GM19438 (cell line): ENCODE data around the gene CDC42BPA.
"Not testable (repeated sequence)": the region's sequence is repeated elsewhere in the genome, so short reads cannot be mapped to it uniquely, and the experiment has no call there.

Source experiments
- ATAC-seq: cut with Tn5 transposase; IDR thresholded peaks from one replicate; pipeline ENCODE4 v1.9.1; 2021; ENCODE audit warnings: low read depth; ENCODE audit not compliant: unreplicated experiment

CDC42BPA gene

DNA sequence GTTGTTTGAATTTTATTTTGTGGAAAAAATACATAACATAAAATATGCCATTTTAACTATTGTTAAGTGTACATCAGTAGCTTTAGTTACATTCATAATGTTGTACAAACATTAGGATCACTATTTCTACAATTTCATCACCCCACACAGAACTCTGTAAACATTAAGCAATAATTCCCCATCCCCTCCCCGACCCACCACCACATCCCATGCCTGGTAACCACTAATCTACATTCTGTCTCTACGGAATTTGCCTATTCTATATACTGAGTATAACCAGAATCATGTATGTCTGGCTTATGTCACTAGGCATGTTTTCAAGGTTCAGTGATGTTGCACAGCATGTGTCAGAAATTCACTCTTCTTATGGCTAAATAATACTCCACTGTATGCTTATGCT lies 47.7 kb downstream of the CDC42BPA start:
- no peak for ATAC-seq

GRCh38 chr1:227268943-227269342 lies 49.3 kb downstream of the CDC42BPA start:
- ATAC-seq = no peak

GRCh38 chr1:227265891-227266290 lies 52.4 kb downstream of the CDC42BPA start:
- ATAC-seq = no peak

- ATAC-seq = no peak
Observed at GRCh38 chr1:227263869-227264268, 54.4 kb downstream of the CDC42BPA start.

DNA sequence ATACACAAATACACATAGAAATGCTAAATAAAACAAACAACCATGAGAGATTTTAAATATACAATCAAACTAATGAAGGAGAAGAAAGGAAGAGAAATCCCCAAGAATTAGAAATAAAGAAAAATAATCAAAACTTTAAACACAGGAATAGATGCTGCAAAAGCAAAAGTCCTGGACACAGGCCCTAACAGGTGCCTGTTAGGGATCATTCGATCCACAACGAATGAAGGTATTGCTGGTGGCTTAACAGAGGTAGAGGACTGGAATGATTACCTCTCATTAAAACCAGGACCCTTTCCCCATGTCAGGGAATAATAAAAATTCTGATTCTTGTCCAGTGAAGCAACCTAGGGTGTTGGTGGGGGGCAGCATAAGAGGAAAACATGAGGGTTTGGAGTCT lies 56.8 kb downstream of the CDC42BPA start:
- ATAC-seq = no peak

GRCh38 chr1:227260433-227260832 lies 57.9 kb downstream of the CDC42BPA start:
- no peak for ATAC-seq

- ATAC-seq = no peak
Observed at GRCh38 chr1:227257964-227258363, 60.3 kb downstream of the CDC42BPA start.

DNA sequence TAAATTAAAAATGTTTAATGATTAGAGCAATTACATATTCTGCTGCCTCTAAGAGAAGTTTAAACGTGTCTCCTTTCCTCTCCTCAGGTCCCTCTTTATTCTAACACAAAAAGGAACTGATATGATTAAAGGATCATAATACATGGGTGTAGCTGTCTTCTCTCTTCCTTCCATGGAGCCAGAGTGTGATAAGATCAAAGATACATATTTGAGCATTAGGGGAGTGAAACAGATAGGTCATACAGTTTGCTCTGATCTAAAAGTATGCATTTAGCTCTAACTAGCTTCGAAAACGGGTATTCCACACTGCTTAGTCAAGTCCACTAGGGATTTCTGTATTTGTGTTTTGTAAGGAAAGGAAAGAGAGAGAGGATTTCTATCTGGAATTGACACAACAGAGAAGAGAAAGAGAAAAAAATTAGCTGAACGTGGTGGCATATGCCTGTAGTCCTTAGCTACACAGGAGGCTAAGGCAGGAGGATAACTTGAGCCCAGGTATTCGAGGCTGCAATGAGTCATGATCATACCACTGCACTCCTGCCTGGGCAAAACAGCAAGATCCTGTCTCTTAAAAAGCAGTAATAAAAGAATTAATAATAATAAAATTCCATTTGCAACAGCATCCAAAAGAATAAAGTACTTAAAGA lies 63.1 kb downstream of the CDC42BPA start:
- no peak for ATAC-seq

- ATAC-seq = no peak
Observed at GRCh38 chr1:227253065-227253464, 65.2 kb downstream of the CDC42BPA start.

DNA sequence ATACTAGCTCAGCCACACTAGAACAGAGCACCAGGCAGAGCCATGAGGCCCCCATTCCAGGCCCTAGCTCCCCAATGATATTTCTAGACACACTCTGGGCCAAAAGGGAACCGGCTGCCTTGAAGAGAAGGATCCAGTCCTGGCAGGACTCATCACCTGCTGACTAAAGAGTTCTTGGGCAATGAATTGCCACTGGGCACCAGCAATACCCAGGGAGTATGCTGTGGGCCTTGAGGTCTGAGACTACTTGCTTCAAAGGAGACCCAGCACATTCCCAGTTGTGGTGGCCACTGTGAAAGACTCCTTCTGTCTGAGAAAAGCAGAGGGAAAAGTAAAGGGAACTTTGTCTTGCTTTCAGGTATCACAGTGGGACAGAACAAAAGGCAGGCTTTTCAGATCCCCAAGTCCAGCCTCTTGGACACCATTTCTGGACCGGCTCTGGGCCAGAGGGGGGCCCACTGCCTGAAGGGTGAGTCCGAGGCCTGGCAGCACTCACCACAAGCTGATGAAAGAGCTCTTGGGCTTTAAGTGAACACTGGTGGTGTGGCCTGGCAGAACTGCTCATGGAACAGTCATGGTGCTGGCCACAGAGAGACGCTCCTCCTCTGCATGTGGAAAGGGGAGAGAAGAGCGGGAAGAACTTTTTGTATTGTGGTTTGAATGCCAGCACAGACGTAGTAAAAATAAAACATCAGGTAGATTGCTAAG lies 72.5 kb downstream of the CDC42BPA start:
- ATAC-seq = no peak

DNA sequence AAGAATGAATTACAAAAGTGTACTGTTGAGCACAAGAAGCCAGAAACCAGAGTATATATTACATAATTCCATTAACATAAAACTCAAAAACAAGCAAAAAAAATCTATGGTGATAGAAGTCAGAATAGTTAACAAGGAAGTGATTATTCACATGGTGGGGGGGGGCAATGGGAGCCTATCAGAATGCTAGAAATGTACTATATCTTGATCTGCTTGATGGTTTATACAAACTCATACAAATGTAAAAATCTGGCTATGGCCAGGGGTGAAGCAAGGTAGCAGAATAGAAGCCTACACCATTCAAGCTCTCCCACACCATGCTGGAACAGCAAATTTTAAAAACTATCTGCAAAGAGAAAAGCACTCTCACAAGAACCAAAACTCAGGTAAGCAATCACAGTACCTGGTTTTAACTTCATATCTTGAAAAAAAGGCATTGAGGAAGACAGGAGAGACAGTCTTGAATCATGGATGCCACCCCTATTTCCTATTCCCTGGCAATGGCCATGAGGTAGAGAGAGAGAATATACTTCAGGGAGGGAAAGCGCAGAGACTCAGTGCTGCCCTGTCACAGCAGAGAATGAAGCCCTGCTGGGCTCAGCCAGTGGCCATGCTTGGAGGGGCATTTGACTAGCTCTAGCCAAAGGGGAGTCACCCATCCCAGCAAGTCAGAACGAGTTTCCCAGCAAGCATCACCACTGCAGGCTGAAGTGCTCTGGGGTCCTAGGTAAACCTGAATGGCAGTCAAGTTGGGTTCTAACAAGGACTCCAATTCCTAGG lies 73.8 kb downstream of the CDC42BPA start:
- ATAC-seq = no peak

DNA sequence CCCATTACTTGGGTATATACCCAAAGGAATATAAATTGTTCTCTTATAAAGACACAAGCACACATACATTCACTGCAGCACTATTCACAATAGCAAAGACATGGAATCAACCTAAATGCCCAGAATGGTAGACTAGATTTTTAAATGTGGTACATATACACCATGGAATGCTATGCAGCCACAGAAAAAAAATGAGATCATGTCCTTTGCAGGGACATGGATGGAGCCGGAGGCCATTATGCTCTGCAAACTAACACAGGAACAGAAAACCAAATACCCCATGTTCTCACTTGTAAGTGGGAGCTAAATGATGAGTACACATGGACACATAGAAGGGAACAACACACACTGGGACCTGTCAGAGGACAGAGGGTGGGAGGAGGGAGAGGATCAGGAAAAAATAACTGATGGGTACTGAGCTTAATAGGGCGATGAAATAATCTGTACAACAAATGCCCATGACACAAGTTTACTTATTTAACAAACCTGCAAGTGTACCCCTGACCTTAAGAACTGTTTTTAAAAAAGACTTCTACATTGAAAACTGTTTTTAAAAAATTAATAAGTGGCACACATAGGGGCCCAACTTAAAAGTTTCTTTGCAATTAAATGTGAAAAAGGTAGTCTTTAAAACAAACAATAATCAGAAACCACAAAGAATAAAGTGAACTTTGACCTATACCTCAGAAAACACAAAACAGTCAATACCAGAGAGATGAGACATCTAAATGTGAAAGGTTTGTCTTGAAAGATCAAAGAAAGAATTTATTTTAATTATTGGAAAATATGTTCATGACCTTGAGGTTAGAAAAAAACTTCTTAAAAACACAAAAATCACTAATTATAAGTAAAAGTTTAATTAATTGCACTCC lies 75.2 kb downstream of the CDC42BPA start:
- no peak for ATAC-seq

- no peak for ATAC-seq
Observed at GRCh38 chr1:227240983-227241382, 77.3 kb downstream of the CDC42BPA start.

DNA sequence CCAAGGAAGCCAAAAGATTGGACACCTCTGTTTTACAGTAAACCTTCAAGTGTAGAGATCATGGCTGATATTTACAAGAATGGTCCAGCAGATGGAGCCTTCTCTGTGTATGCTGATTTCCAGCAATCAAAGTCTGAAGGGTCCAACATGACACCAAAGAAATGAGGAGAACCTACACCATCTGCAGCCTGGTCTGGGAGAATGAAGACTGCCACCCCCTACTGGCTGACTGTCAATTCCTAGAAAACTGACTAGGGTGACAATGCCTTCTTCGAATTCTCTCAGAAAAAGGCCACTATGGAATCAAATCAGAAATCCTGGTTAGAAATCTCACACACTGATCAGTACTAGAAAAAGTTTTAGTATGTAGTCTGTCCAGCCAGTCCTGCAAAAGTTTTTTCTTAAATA lies 83.3 kb downstream of the CDC42BPA start:
- no peak for ATAC-seq

DNA sequence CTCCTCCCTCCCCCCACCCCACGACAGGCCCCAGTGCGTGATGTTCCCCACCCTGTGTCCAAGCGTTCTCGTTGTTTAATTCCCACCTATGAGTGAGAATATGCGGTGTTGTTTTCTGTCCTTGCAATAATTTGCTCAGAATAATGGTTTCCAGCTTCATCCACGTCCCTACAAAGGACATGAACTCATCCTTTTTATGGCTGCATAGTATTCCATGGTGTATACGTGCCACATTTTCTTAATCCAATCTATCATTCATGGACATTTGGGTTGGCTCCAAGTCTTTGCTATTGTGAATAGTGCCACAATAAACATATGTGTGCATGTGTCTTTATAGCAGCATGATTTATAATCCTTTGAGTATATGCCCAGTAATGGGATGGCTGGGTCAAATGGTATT lies 87.2 kb downstream of the CDC42BPA start:
- not testable (repeated sequence) for ATAC-seq

GRCh38 chr1:227228201-227228600 lies 90.1 kb downstream of the CDC42BPA start:
- ATAC-seq = no peak

DNA sequence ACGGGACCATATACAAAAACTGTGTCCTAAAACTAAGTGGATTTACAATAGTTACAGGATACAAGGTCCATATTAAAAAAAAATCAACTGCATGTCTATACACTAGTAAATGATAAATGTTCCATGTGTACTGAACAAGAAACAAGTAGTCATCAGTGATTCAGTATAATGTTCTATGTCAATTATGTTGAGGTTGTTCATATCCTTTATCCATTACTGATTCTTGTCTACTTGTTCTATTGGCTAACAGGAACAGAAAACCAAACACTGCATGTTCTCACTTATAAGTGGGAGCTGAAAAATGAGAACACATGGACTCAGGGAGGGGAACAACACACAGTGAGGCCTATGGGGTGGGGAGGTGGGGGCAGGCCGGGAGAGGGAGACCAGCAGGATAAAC lies 90.5 kb downstream of the CDC42BPA start:
- no peak for ATAC-seq

DNA sequence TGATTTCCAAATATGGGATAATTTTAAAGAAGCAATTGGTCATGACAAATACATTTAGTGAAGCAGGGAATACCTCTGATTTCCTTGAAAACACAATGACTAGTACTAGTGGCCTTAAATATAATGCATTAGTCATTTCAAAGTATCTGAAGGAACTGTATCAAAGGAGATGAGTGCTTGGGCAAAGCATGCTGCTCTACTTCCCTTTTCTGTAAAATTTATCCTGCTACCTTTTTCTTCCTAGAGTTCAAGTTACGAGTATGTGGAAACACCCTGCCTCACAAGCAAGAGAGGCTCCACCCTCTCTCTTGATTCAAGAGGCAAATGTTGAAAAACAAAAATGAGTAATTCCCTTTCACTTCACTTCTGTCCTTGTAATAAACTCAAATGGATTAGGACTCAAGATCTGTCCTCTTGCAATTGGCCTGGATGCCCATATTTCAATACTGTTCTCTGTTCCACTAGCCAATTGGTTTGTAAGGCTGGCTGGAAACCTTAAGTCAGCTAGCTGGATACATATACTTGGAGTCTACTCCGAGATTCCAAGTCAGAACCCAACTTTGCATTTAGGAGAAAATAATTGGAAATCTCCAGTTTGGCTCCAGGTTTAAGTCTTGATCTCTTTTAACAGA lies 92.5 kb downstream of the CDC42BPA start:
- ATAC-seq = no peak

DNA sequence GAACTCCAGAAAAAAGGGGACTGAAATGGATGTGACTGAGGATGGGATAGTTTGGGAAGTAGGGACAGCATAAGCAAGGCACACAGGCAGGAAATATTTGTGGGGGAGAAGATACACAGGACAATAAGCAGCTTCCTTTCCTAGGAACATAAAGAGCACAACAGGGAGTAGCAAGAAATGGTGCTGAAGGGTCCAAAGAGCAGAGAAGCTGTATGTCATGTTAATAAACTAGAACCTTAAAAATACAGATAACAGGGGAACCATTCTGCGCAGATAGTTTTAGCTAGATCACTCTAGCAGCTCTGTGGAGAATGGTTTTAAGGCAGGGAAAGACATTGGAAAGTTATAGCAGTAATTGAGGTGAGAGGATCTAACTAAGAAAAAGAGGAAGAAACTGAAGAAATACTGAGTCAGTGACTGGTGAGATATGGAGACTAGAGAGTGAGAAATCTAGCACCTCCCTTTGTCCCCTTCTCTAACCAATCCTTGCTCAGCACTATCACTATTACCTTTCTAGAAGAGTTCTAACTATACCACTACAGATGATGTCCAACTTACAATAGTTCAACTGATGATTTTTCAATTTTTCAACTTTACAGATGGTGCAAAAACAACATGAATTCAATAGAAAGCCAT lies 95.0 kb downstream of the CDC42BPA start:
- ATAC-seq = no peak
